Large intestine (tissue), 3 donors: ENCODE measurements around the gene TULP4. TPM values are rescaled to one million over a fixed set of nuclear protein-coding genes. Genes with fewer than 3 reads are reported as not detected.

Experiments
- DNase-seq, 2 donors: peaks; one replicate each; pipeline versions ENCODE4 v3.0.0 to v3.0.0-alpha.2; 2013
- H3K27ac ChIP-seq: one replicate; pipeline ENCODE4 v1.5.1; 2013; ENCODE audit warnings: low read length
- H3K27me3 ChIP-seq: 2 replicates; pipeline ENCODE4 v1.6.1; 2013; ENCODE audit warnings: low read length; ENCODE audit not compliant: control insufficient read depth, insufficient read depth
- H3K36me3 ChIP-seq: 2 replicates; pipeline ENCODE4 v1.6.1; 2013; ENCODE audit warnings: low read length; ENCODE audit not compliant: control insufficient read depth, insufficient read depth
- H3K4me1 ChIP-seq: one replicate; pipeline ENCODE4 v1.6.1; 2013; ENCODE audit warnings: low read length; ENCODE audit not compliant: control insufficient read depth, insufficient read depth
- H3K4me3 ChIP-seq: one replicate; pipeline ENCODE4 v1.5.1; 2013; ENCODE audit warnings: low read length
- H3K9me3 ChIP-seq: one replicate; pipeline ENCODE4 v1.6.1; 2013; ENCODE audit warnings: mild to moderate bottlenecking, low read depth, low read length, moderate library complexity; ENCODE audit not compliant: control insufficient read depth
- WGBS: methylation state at CpG from one replicate; pipeline ENCODE4 v1.1.5; 2013; ENCODE audit warnings: low lambda C conversion rate; ENCODE audit not compliant: insufficient coverage; 5-methylcytosine and 5-hydroxymethylcytosine counted together
- polyA plus RNA-seq: library from polyadenylated mRNA; unstranded; fragments of 120-200 nt; gene quantifications from one replicate; pipeline ENCODE4 v1.2.1, GENCODE V29; 2013

The TULP4 gene
- polyA plus RNA-seq, 1 donor, result 25.8 TPM

- no peak overlapping the region for H3K27ac ChIP-seq
- H3K4me1 ChIP-seq, result no peaks in the 10 kb centered on the region
- H3K9me3 ChIP-seq, result no peaks in the 10 kb centered on the region
- peaks cover 41% of the 10 kb centered on the region for H3K36me3 ChIP-seq
- no peaks in the 10 kb centered on the region for H3K27me3 ChIP-seq
- H3K4me3 ChIP-seq, result no peak overlapping the region
- DNase-seq, result no peak
- WGBS, result 80% methylated on average over 2 of the region's 10 CpGs
Measured at GRCh38 chr6:158506601-158507000, 194.3 kb downstream of the TULP4 start.

- no peaks in the 10 kb centered on the region for H3K9me3 ChIP-seq
- no peak overlapping the region for H3K27ac ChIP-seq
- H3K4me1 ChIP-seq, result no peaks in the 10 kb centered on the region
- H3K27me3 ChIP-seq, result no peaks in the 10 kb centered on the region
- H3K4me3 ChIP-seq, result no peak overlapping the region
- DNase-seq, result no peak
- H3K36me3 ChIP-seq, result peaks cover 37% of the 10 kb centered on the region
- no CpG with 5 or more reads among the region's 7 CpGs for WGBS
Measured at GRCh38 chr6:158507174-158507573, 194.9 kb downstream of the TULP4 start.

GRCh38 chr6:158508450-158508849 is 196.2 kb downstream of the TULP4 start:
- no peak for DNase-seq
- no peaks in the 10 kb centered on the region for H3K27me3 ChIP-seq
- no peaks in the 10 kb centered on the region for H3K4me1 ChIP-seq
- H3K9me3 ChIP-seq, result no peaks in the 10 kb centered on the region
- no peak overlapping the region for H3K4me3 ChIP-seq
- WGBS, result 100% methylated on average over 2 of the region's 5 CpGs
- no peak overlapping the region for H3K27ac ChIP-seq
- H3K36me3 ChIP-seq, result peaks cover 25% of the 10 kb centered on the region

GRCh38 chr6:158509465-158509864 is 197.2 kb downstream of the TULP4 start:
- Histone ChIP-seq H3K4me3 (no peak overlapping the region), H3K27ac (no peak overlapping the region), H3K9me3 (no peaks in the 10 kb centered on the region), H3K36me3 (peaks cover 19% of the 10 kb centered on the region), H3K4me1 (no peaks in the 10 kb centered on the region), H3K27me3 (no peaks in the 10 kb centered on the region)
- DNase-seq, result no peak
- 60% methylated on average over 2 of the region's 11 CpGs for WGBS

- peaks cover 2% of the 10 kb centered on the region for H3K36me3 ChIP-seq
- H3K27ac ChIP-seq, result no peak overlapping the region
- no peak for DNase-seq
- peaks cover 3% of the 10 kb centered on the region for H3K27me3 ChIP-seq
- peaks cover 2% of the 10 kb centered on the region for H3K4me1 ChIP-seq
- H3K9me3 ChIP-seq, result no peaks in the 10 kb centered on the region
- WGBS, result 100% methylated on average over 1 of the region's 4 CpGs
- no peak overlapping the region for H3K4me3 ChIP-seq
Measured at GRCh38 chr6:158512809-158513208, 200.5 kb downstream of the TULP4 start.

GRCh38 chr6:158514176-158514575 is 201.9 kb downstream of the TULP4 start:
- WGBS, result no CpG with 5 or more reads among the region's 4 CpGs
- Histone ChIP-seq H3K9me3 (no peaks in the 10 kb centered on the region), H3K27me3 (peaks cover 7% of the 10 kb centered on the region), H3K27ac (no peak overlapping the region), H3K36me3 (peaks cover 2% of the 10 kb centered on the region), H3K4me3 (no peak overlapping the region), H3K4me1 (peaks cover 6% of the 10 kb centered on the region)
- DNase-seq, result no peak

GRCh38 chr6:158514991-158515390 is 202.7 kb downstream of the TULP4 start:
- Histone ChIP-seq H3K27ac (no peak overlapping the region), H3K4me3 (no peak overlapping the region), H3K36me3 (peaks cover 2% of the 10 kb centered on the region), H3K27me3 (peaks cover 7% of the 10 kb centered on the region), H3K9me3 (no peaks in the 10 kb centered on the region), H3K4me1 (peaks cover 6% of the 10 kb centered on the region)
- WGBS, result no CpG with 5 or more reads among the region's 8 CpGs
- no peak for DNase-seq

- Histone ChIP-seq H3K27me3 (peaks cover 7% of the 10 kb centered on the region), H3K27ac (peak overlapping the region; percentile 21), H3K4me1 (peaks cover 6% of the 10 kb centered on the region), H3K4me3 (peak overlapping the region; percentile 17), H3K9me3 (no peaks in the 10 kb centered on the region), H3K36me3 (no peaks in the 10 kb centered on the region)
- DNase-seq, result peak; percentile 65 to 83
- no CpG with 5 or more reads among the region's 33 CpGs for WGBS
Measured at GRCh38 chr6:158516098-158516497, 203.8 kb downstream of the TULP4 start.

GRCh38 chr6:158517038-158517437 is 204.8 kb downstream of the TULP4 start:
- Histone ChIP-seq H3K4me1 (peaks cover 6% of the 10 kb centered on the region), H3K27ac (no peak overlapping the region), H3K27me3 (peaks cover 7% of the 10 kb centered on the region), H3K4me3 (no peak overlapping the region), H3K9me3 (no peaks in the 10 kb centered on the region), H3K36me3 (no peaks in the 10 kb centered on the region)
- WGBS, result no CpG with 5 or more reads among the region's 8 CpGs
- no peak for DNase-seq

GRCh38 chr6:158517581-158517980 is 205.3 kb downstream of the TULP4 start:
- Histone ChIP-seq H3K27ac (no peak overlapping the region), H3K27me3 (peaks cover 7% of the 10 kb centered on the region)
- no CpG with 5 or more reads among the region's 5 CpGs for WGBS

More at GRCh38 chr6:158517581-158517980, 205.3 kb downstream of the TULP4 start:
- Histone ChIP-seq H3K4me1 (peaks cover 6% of the 10 kb centered on the region), H3K9me3 (no peaks in the 10 kb centered on the region), H3K36me3 (no peaks in the 10 kb centered on the region), H3K4me3 (no peak overlapping the region)
- no peak for DNase-seq
